ENCODE measurements around the gene CACNA1S.

CACNA1S gene

DNA sequence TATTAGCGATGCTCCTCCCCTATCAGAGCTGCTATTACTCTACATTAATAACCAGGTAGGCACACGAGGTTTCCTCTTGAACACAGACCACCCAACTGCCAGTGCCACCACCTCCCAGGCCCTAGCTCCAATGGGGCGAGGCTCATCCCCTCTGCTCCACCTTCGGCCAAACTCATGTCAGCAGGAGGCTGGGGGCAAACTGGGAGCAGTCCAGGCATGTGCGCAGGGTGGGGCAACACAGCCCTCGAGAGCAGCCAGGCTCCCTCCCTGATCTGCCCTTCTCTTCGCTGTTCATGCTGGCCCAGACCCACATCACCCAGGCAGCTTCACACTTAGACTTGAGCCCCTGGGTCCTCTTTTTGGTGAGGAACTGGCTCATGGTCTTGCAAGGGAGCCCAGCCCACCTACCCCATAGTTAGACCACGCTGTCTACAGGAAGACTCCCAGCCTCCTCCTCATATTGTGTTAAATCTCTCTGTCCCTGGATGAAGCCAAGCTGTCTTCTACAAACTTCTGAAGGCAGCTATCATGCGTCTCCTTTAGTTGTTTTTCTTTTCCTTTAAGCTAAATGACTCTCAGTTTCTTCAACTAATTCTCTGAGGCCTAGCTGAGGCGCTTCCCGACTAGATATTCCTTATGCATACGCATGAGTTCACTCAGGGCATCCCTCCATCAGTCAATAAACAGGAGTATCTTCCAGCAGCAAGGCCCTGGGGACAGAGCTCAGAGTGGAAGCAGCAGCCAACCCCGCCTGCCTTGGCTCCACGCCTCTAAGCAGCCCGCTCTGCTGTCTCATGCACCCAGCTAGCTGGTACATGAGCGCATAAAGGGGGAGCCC lies 30.0 kb upstream of the CACNA1S start:
- no peak for TF ChIP-seq EZH2 (IDR thresholded peaks at IDR 0.05; ENCODE audit: borderline replicate concordance, low read length)
- TF ChIP-seq, protein P1, sequence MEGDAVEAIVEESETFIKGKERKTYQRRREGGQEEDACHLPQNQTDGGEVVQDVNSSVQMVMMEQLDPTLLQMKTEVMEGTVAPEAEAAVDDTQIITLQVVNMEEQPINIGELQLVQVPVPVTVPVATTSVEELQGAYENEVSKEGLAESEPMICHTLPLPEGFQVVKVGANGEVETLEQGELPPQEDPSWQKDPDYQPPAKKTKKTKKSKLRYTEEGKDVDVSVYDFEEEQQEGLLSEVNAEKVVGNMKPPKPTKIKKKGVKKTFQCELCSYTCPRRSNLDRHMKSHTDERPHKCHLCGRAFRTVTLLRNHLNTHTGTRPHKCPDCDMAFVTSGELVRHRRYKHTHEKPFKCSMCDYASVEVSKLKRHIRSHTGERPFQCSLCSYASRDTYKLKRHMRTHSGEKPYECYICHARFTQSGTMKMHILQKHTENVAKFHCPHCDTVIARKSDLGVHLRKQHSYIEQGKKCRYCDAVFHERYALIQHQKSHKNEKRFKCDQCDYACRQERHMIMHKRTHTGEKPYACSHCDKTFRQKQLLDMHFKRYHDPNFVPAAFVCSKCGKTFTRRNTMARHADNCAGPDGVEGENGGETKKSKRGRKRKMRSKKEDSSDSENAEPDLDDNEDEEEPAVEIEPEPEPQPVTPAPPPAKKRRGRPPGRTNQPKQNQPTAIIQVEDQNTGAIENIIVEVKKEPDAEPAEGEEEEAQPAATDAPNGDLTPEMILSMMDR (IDR thresholded peaks at IDR 0.05; ENCODE audit: low read length) = no peak
- Histone ChIP-seq H3K27ac (ENCODE audit: low read depth, low read length, poor library complexity, severe bottlenecking) (no peak overlapping the region), H3K27me3 (ENCODE audit: insufficient read depth, low read length) (no peaks in the 10 kb centered on the region), H3K9me2 (ENCODE audit: low read depth, low read length) (no peaks in the 10 kb centered on the region), H3K9ac (ENCODE audit: low read length) (no peak overlapping the region), H2AFZ (ENCODE audit: low read length) (no peak overlapping the region), H3K4me3 (ENCODE audit: low read depth, low read length, poor library complexity, severe bottlenecking) (no peak overlapping the region), H3K4me2 (ENCODE audit: low read length) (no peak overlapping the region), H3K79me2 (ENCODE audit: insufficient read depth, low read length) (no peaks in the 10 kb centered on the region), H3K4me1 (ENCODE audit: insufficient read depth, low read length, severe bottlenecking) (no peaks in the 10 kb centered on the region), H3K36me3 (ENCODE audit: insufficient read depth, low read length) (peaks cover 49% of the 10 kb centered on the region), H4K20me1 (ENCODE audit: insufficient read depth, low read length) (no peaks in the 10 kb centered on the region), H3K9me3 (ENCODE audit: low read length) (no peaks in the 10 kb centered on the region), H3F3A (ENCODE audit: insufficient read depth, low read length) (no peaks in the 10 kb centered on the region)

DNA sequence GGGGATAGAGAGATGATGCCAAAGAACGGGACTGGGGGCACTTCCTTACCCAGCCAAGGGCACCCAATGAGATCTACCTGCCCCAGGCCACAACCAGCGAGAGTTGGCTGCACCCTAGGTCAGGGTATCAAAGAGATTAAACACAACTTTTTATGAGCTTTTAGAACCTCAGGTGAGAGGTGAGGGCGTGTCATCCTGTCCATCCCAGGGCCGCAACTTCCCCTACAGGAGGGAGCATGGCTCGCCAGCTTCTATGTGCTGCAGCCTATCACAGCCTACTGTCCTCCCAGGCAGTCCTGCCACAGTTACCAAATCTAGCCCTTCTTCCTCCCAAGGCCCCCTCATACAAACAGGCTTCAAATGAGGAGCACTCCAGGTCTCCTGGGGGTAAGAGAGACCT lies 29.2 kb upstream of the CACNA1S start:
- Histone ChIP-seq H3K4me3 (ENCODE audit: low read depth, low read length, poor library complexity, severe bottlenecking) (no peak overlapping the region), H3K9me3 (ENCODE audit: low read length) (no peaks in the 10 kb centered on the region), H2AFZ (ENCODE audit: low read length) (no peak overlapping the region), H3K4me1 (ENCODE audit: insufficient read depth, low read length, severe bottlenecking) (no peaks in the 10 kb centered on the region), H3K36me3 (ENCODE audit: insufficient read depth, low read length) (peaks cover 41% of the 10 kb centered on the region), H3K4me2 (ENCODE audit: low read length) (no peak overlapping the region), H4K20me1 (ENCODE audit: insufficient read depth, low read length) (no peaks in the 10 kb centered on the region), H3K9ac (ENCODE audit: low read length) (no peak overlapping the region), H3K79me2 (ENCODE audit: insufficient read depth, low read length) (no peaks in the 10 kb centered on the region), H3F3A (ENCODE audit: insufficient read depth, low read length) (no peaks in the 10 kb centered on the region), H3K27ac (ENCODE audit: low read depth, low read length, poor library complexity, severe bottlenecking) (no peak overlapping the region), H3K27me3 (ENCODE audit: insufficient read depth, low read length) (no peaks in the 10 kb centered on the region), H3K9me2 (ENCODE audit: low read depth, low read length) (no peaks in the 10 kb centered on the region)
- TF ChIP-seq, protein P1 (IDR thresholded peaks at IDR 0.05; ENCODE audit: low read length) = no peak
- no peak for TF ChIP-seq EZH2 (IDR thresholded peaks at IDR 0.05; ENCODE audit: borderline replicate concordance, low read length)

DNA sequence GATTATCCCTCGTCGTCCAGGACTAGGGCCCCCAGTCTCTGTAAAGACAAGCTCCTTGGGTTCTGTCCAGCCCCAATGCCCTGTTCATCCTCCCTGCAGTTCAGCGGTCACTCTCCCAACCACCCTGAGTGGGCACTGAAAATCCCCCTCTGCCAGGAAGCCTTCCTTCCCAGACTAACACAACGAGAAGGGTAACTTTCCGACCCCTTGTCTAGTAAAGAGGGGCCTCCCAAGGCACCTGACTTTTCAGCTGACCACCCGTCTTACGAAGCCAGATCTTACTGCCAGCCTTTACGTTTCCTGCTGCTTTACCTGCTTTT lies 28.7 kb upstream of the CACNA1S start:
- Histone ChIP-seq H4K20me1 (ENCODE audit: insufficient read depth, low read length) (no peaks in the 10 kb centered on the region), H3K79me2 (ENCODE audit: insufficient read depth, low read length) (no peaks in the 10 kb centered on the region), H3K9me2 (ENCODE audit: low read depth, low read length) (no peaks in the 10 kb centered on the region), H3K36me3 (ENCODE audit: insufficient read depth, low read length) (peaks cover 36% of the 10 kb centered on the region; the same call in 1 of the 2 replicates), H3K4me2 (ENCODE audit: low read length) (no peak overlapping the region), H3K4me1 (ENCODE audit: insufficient read depth, low read length, severe bottlenecking) (no peaks in the 10 kb centered on the region), H3K9ac (ENCODE audit: low read length) (no peak overlapping the region), H3K27me3 (ENCODE audit: insufficient read depth, low read length) (no peaks in the 10 kb centered on the region), H3K27ac (ENCODE audit: low read depth, low read length, poor library complexity, severe bottlenecking) (no peak overlapping the region), H2AFZ (ENCODE audit: low read length) (no peak overlapping the region), H3F3A (ENCODE audit: insufficient read depth, low read length) (no peaks in the 10 kb centered on the region), H3K9me3 (ENCODE audit: low read length) (no peaks in the 10 kb centered on the region), H3K4me3 (ENCODE audit: low read depth, low read length, poor library complexity, severe bottlenecking) (no peak overlapping the region)
- TF ChIP-seq, protein P1 (IDR thresholded peaks at IDR 0.05; ENCODE audit: low read length) = no peak
- TF ChIP-seq EZH2 (IDR thresholded peaks at IDR 0.05; ENCODE audit: borderline replicate concordance, low read length) = no peak
